ENCODE measurements around the gene NUDCD2.

DNA sequence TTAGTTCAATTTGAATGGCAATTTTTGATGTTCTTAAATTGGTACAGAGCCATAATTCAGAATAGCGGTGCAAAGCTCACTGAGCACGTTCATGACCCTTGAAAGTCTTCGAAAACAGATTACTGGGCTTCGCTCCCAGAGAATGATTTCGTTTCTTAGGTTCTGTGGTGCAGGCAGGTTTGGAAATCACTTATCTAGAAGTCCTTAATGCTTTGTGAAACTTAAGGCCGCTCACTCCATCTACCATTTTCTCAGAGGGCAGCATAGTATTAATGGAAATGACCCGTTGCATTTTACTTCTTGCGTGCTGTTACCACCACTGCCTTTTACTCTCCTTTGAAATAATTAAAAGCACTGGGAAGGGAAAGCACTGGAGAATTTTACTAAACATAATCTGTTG lies 42.6 kb upstream of the NUDCD2 start:
- TF ChIP-seq, protein P1, sequence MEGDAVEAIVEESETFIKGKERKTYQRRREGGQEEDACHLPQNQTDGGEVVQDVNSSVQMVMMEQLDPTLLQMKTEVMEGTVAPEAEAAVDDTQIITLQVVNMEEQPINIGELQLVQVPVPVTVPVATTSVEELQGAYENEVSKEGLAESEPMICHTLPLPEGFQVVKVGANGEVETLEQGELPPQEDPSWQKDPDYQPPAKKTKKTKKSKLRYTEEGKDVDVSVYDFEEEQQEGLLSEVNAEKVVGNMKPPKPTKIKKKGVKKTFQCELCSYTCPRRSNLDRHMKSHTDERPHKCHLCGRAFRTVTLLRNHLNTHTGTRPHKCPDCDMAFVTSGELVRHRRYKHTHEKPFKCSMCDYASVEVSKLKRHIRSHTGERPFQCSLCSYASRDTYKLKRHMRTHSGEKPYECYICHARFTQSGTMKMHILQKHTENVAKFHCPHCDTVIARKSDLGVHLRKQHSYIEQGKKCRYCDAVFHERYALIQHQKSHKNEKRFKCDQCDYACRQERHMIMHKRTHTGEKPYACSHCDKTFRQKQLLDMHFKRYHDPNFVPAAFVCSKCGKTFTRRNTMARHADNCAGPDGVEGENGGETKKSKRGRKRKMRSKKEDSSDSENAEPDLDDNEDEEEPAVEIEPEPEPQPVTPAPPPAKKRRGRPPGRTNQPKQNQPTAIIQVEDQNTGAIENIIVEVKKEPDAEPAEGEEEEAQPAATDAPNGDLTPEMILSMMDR (conservative IDR thresholded peaks at IDR 0.05 in 1 of 2, IDR thresholded peaks at IDR 0.05 in 1 of 2; ENCODE audit: extremely low read depth in 1 of 2, insufficient read depth in 1 of 2, low read depth in 1 of 2, low read length in 2 of 2) = no peak
- no peak for TF ChIP-seq EZH2 (IDR thresholded peaks at IDR 0.05; ENCODE audit: borderline replicate concordance, low read length)

Data from mammary epithelial cell (primary cell).